DOHH2 (cell line): Measurements from ENCODE around the gene CTDSPL.

Source experiments
- EZH2phosphoT487 ChIP-seq: fragments of 200-600 bp; sonication (generic); IDR thresholded peaks from 2 replicates; pipeline ENCODE4 v1.6.1; 2017; ENCODE audit warnings: borderline replicate concordance, mild to moderate bottlenecking, antibody characterized with exemption, low read length, moderate library complexity, mixed read lengths
- TF ChIP-seq, protein P1 (sequence below): fragments of 200-600 bp; sonication (generic); IDR thresholded peaks from one replicate; pipeline ENCODE4 v1.5.1; 2014; ENCODE audit warnings: antibody characterized with exemption, mild to moderate bottlenecking, low read depth, low read length; ENCODE audit not compliant: poor library complexity, severe bottlenecking

DNA sequence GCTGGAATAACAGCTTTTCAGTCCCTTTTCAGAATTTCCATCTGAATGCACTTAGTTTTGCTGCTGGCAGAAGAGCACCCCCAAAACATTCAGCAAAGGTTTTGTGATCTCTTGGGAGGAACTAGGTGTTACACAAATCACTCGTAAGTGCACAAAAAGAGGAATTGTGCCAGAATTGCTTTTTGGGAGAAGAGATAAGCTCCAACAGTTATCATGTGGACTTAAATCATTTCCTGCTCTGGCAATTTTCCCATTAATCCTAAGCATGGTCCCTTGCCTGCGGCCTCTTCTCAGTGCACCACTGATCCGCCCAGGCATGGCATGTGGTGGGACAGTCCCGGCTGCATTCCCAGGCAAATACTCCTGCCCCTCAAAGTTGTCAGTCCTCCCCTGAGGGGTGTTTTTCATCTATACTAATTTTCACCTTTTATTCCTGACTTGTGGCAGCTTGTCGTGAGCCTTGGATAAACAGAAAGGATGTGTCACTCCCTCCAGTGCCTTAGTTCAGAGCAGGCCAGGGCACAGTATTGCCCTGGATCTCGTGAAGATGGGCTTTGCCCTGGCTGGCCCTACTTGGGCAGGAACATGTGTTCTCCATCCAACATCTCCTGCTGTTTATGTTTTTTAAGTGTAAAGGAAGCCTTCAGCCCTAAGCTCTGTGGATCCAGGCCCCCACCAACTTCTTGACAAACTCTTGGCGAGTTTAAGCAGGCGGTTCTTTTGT, 84.3 kb downstream of the CTDSPL start:
- TF ChIP-seq, protein P1, sequence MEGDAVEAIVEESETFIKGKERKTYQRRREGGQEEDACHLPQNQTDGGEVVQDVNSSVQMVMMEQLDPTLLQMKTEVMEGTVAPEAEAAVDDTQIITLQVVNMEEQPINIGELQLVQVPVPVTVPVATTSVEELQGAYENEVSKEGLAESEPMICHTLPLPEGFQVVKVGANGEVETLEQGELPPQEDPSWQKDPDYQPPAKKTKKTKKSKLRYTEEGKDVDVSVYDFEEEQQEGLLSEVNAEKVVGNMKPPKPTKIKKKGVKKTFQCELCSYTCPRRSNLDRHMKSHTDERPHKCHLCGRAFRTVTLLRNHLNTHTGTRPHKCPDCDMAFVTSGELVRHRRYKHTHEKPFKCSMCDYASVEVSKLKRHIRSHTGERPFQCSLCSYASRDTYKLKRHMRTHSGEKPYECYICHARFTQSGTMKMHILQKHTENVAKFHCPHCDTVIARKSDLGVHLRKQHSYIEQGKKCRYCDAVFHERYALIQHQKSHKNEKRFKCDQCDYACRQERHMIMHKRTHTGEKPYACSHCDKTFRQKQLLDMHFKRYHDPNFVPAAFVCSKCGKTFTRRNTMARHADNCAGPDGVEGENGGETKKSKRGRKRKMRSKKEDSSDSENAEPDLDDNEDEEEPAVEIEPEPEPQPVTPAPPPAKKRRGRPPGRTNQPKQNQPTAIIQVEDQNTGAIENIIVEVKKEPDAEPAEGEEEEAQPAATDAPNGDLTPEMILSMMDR: no peak
- TF ChIP-seq EZH2phosphoT487: no peak
